Skeletal muscle tissue (tissue), 4 donors: ENCODE data around the gene KIF26B. TPM values are rescaled to one million over a fixed set of nuclear protein-coding genes. Genes with fewer than 3 reads are reported as not detected.

Experiments used
- H3K27ac ChIP-seq: one replicate; pipeline ENCODE4 v1.7.0; 2013; ENCODE audit warnings: mild to moderate bottlenecking, low read depth, low read length, inconsistent platforms
- H3K27me3 ChIP-seq, 3 donors: one replicate each; pipeline ENCODE4 v1.7.0; 2013; ENCODE audit warnings: low read length in 3 of 3; ENCODE audit not compliant: control insufficient read depth in 3 of 3, insufficient read depth in 3 of 3
- H3K36me3 ChIP-seq, 3 donors: one replicate each; pipeline ENCODE4 v1.7.0; 2013; ENCODE audit warnings: low read length in 3 of 3; ENCODE audit not compliant: control insufficient read depth in 3 of 3, insufficient read depth in 3 of 3
- H3K4me1 ChIP-seq, 3 donors: one replicate each; pipeline ENCODE4 v1.7.0; 2013; ENCODE audit warnings: low read length in 3 of 3, mild to moderate bottlenecking in 3 of 3; ENCODE audit not compliant: control insufficient read depth in 3 of 3, insufficient read depth in 3 of 3
- H3K4me3 ChIP-seq, 3 donors: one replicate each; pipeline ENCODE4 v1.7.0; 2013; ENCODE audit warnings: low read length in 3 of 3
- H3K9ac ChIP-seq, 3 donors: one replicate each; pipeline ENCODE4 v1.7.0; 2013; ENCODE audit warnings: low read length in 3 of 3, mild to moderate bottlenecking in 3 of 3, moderate library complexity in 2 of 3, low read depth in 1 of 3
- H3K9me3 ChIP-seq, 3 donors: one replicate each; pipeline ENCODE4 v1.7.0; 2013; ENCODE audit warnings: low read length in 3 of 3; ENCODE audit not compliant: control insufficient read depth in 3 of 3
- total RNA-seq: library from RNA; depleted of rRNA; stranded (reverse); fragments of >200 nt; gene quantifications from one replicate; pipeline ENCODE4 v1.2.3, GENCODE V29; 2014
- donor health status: Osteomylitis.

Gene KIF26B
- total RNA-seq, 1 donor from 2014 or later: 0.52 TPM

DNA sequence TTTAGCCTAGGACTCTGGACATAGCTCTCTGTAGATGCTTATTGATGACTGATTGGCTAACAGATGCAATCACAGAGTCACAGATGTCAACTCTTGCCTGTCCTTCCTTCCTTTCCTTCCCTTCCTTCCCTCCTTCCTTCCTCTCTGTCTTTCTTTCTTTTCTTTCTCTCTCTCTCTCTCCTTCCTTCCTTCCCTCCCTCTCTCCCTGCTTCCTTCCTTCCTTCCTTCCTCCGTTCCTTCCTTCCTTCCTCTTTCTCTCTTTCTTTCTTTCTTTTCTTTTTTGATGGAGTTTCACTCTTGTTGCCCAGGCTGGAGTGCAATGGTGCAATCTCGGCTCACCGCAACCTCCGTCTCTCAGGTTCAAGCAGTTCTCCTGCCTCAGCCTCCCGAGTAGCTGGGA lies 106.1 kb downstream of the KIF26B start:
- H3K4me1 ChIP-seq: no peaks in the 10 kb centered on the region
- H3K36me3 ChIP-seq: no peaks in the 10 kb centered on the region
- H3K27me3 ChIP-seq: peaks cover 2 to 7% (median 5%) of the 10 kb centered on the region in 3 donors
- no peaks in the 10 kb centered on the region for H3K9me3 ChIP-seq
- no peak overlapping the region for H3K27ac ChIP-seq
- no peak overlapping the region for H3K9ac ChIP-seq
- no peak overlapping the region for H3K4me3 ChIP-seq

DNA sequence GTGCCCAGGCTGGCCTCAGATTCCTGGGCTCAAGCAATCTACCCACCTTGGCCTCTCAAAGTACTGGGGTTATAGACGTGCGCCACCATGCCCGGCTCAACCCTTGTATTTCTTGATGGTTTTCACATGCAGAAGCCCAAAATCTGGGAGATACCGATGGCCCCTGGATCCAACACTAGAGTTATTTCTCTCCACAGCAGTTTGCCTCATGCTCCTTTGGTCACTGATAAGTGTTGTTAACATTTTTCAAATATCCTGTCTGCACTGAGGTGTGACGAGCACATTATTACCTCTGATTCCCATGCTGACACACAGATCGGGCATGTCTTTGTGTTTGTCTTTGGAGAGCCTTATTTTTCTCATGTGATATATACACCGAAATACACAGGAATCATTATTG lies 107.0 kb downstream of the KIF26B start:
- Histone ChIP-seq H3K9me3 (no peaks in the 10 kb centered on the region), H3K36me3 (no peaks in the 10 kb centered on the region), H3K27me3 (peaks cover 2 to 7% (median 5%) of the 10 kb centered on the region in 3 donors), H3K4me1 (no peaks in the 10 kb centered on the region), H3K27ac (no peak overlapping the region), H3K4me3 (no peak overlapping the region), H3K9ac (no peak overlapping the region)

DNA sequence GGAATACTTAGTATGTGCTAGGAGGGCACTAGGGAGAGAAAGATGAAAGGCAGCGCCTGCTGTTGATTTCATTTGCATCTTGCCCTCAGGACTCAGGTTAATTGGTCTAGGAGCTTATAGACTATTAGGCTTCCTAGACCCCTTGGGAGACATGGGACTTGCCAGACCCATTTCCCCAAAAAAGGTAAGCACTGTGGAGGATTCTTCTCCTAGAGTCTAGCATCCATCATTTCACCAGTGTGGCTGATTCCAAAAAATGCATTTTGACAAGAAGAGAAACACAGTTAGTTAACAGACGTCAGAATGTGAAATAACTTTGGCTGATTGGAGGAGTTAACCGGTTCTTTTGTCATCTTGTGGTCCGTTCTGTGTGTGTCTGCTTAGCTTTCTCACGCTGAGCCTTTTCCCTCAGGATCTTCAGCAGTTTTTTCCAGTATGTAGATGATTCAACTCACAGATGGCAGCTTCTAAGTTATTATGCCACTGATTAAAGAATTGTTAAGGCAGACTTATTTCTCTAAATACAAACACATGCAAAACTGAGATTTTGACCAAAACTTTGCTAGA lies 108.8 kb downstream of the KIF26B start:
- no peak overlapping the region for H3K9ac ChIP-seq
- H3K9me3 ChIP-seq: no peaks in the 10 kb centered on the region
- H3K27ac ChIP-seq: no peak overlapping the region
- no peaks in the 10 kb centered on the region for H3K36me3 ChIP-seq
- peaks cover under 1 to 7% (median 5%) of the 10 kb centered on the region in 3 donors for H3K27me3 ChIP-seq
- H3K4me3 ChIP-seq: no peak overlapping the region
- no peaks in the 10 kb centered on the region for H3K4me1 ChIP-seq

DNA sequence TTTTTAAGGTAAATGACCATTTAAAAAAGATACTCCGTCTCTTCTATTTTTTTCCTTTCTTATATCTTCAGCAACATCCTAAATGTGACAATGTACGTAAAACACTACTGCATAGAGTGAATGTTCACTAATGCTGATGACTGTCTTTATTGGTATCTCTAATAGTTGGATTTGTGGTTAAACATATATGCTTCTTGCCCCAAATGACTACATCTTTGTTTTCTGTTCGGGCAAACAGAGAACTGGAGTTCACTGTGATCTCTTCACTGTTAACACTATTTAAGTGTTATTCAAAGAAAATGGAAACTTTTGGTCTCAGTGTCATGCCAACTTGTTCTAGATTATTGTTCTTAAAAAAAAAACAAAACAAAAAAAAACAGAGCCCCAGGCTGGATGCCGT lies 109.4 kb downstream of the KIF26B start:
- Histone ChIP-seq H3K36me3 (no peaks in the 10 kb centered on the region), H3K9ac (no peak overlapping the region), H3K27me3 (peaks cover 0 to 8% (median 2%) of the 10 kb centered on the region in 3 donors), H3K27ac (no peak overlapping the region), H3K9me3 (no peaks in the 10 kb centered on the region), H3K4me1 (no peaks in the 10 kb centered on the region), H3K4me3 (no peak overlapping the region)

DNA sequence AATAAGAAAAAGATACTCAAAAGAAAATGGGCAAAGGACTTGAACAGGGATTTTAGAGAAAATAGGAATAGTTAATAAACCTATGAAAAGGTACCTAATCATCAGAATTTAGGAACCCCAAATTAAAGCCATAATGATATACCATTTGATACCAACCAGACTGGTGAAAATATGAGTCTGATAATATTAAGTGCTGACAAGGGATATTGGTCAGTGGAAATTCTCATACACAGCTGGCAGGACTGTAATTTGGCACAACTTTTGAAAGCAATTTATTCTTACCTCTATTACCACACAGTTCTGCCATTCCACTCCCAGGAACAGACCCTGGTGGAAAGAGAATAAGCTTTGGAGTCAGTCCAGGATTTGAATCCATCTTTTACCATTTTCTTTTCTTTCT lies 111.3 kb downstream of the KIF26B start:
- Histone ChIP-seq H3K9me3 (peaks cover 3 to 7% (median 4%) of the 10 kb centered on the region in 3 donors), H3K4me3 (no peak overlapping the region), H3K9ac (no peak overlapping the region), H3K27ac (no peak overlapping the region), H3K4me1 (no peaks in the 10 kb centered on the region), H3K27me3 (peaks cover 0 to 8% (median 0%) of the 10 kb centered on the region in 3 donors), H3K36me3 (no peaks in the 10 kb centered on the region)

DNA sequence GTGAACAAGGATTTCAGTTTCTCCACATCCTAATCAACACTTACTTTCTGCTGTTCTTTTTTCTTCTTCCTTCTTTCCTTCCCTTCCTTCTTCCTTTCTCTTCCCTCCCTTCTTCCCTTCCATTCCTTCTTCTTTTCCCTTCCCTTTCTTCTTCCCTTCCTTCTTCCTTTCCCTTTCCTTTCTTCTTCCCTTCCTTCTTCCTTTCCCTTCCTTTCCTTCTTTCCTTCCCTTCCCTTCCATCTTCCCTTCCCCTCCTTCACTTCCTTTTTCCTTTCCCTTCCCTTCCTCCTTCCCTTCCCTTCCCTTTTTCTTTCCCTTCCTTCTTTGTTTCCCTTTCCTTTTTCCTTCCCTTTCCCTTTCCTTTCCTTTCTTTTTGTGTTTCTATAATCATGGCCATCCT lies 115.3 kb downstream of the KIF26B start:
- H3K27ac ChIP-seq: no peak overlapping the region
- H3K9me3 ChIP-seq: peaks cover 3 to 8% (median 4%) of the 10 kb centered on the region in 3 donors
- peaks cover 0 to 3% (median 0%) of the 10 kb centered on the region in 3 donors for H3K27me3 ChIP-seq
- no peaks in the 10 kb centered on the region for H3K4me1 ChIP-seq
- no peaks in the 10 kb centered on the region for H3K36me3 ChIP-seq
- H3K9ac ChIP-seq: no peak overlapping the region
- no peak overlapping the region for H3K4me3 ChIP-seq

DNA sequence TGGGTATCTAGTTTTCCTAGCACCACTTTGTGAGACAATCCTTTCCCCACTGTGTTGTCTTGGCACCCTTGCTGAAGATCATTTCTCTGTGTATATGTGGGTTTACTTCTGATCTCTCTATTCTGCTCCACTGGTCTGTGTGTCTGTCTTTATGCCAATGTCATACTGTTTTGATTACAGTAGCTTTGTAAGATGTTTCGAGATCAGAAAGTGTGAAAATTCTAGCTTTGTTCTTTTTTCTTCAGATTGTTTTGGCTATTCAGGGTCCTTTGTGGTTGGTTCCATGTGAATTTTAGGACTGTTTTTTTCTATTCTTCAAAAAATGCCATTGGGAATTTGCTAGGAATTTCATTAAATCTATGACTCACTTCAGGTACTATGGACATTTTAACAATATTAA lies 116.2 kb downstream of the KIF26B start:
- peaks cover 3 to 8% (median 4%) of the 10 kb centered on the region in 3 donors for H3K9me3 ChIP-seq
- no peak overlapping the region for H3K27ac ChIP-seq
- H3K4me1 ChIP-seq: no peaks in the 10 kb centered on the region
- H3K9ac ChIP-seq: no peak overlapping the region
- H3K4me3 ChIP-seq: no peak overlapping the region
- H3K36me3 ChIP-seq: no peaks in the 10 kb centered on the region
- H3K27me3 ChIP-seq: peaks cover 0 to 3% (median 0%) of the 10 kb centered on the region in 3 donors

DNA sequence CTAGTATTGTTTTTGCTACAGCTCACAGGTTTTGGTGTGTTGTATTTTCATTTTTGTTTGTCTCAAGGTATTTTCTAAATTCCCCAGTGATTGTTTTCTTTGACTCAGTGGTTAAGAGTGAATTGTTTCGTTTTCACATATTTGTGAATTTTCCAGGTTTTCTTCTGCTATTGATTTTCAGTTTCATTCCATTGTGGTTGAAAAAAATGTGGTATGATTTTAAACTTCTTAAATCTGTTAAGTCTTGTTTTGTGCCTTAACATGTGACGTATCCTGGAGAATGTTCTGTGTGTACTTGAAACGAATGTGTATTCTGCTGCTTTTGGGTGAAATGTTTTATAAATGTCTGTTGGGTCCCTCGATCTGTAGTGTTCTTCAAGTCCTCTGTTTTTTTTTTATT lies 117.9 kb downstream of the KIF26B start:
- no peak overlapping the region for H3K4me3 ChIP-seq
- H3K36me3 ChIP-seq: no peaks in the 10 kb centered on the region
- no peak overlapping the region for H3K9ac ChIP-seq
- H3K27ac ChIP-seq: no peak overlapping the region
- peaks cover 3 to 8% (median 4%) of the 10 kb centered on the region in 3 donors for H3K9me3 ChIP-seq
- no peaks in the 10 kb centered on the region for H3K4me1 ChIP-seq
- H3K27me3 ChIP-seq: peaks cover 0 to 7% (median 0%) of the 10 kb centered on the region in 3 donors

DNA sequence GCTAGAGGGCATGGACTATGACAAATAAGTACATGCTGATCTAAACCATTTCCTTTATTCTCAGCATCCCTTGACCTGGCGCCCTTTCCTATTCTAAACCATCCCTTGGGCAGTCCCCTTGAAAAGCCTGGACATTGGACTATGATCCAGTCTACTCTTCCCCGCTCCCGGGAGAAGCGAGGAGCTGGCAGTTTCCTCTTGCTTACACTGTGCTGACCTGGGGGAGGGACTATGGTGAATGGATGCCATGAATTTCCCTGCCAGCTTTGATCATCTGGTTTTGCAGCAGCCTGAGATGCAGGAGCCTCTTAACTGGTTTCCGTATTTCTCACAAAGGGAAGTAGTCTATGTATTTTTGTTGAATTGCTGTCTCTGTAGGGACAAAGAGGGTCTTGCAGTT lies 121.7 kb downstream of the KIF26B start:
- no peaks in the 10 kb centered on the region for H3K9me3 ChIP-seq
- H3K27ac ChIP-seq: no peak overlapping the region
- H3K4me3 ChIP-seq: no peak overlapping the region
- peaks cover 0 to 4% (median 0%) of the 10 kb centered on the region in 3 donors for H3K27me3 ChIP-seq
- H3K36me3 ChIP-seq: no peaks in the 10 kb centered on the region
- no peaks in the 10 kb centered on the region for H3K4me1 ChIP-seq
- H3K9ac ChIP-seq: no peak overlapping the region

DNA sequence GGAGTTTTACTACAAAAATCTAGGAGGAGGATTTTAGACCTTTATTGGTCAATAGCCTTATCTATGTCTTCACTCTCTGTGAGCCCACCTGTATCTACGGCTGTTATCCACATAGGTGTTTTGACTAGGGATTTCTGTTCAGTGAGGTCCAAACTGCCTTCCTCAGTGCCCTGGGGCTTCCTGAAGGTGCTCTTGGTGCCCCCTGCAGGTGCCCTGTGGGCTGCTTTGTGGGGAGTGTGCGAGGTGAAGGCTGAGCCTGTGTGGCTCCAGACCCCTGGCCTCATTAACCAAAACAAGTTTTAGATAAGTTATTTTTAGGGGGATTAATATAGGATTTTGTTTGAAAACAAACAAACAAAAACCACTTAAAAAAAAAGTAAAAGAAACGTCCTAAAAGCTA lies 122.5 kb downstream of the KIF26B start:
- Histone ChIP-seq H3K4me3 (no peak overlapping the region), H3K9me3 (no peaks in the 10 kb centered on the region), H3K4me1 (no peaks in the 10 kb centered on the region), H3K27ac (no peak overlapping the region), H3K9ac (no peak overlapping the region), H3K27me3 (peaks cover 0 to 4% (median 0%) of the 10 kb centered on the region in 3 donors), H3K36me3 (no peaks in the 10 kb centered on the region)
